NCI-H2029 treated with DMSO at 0.1 percent for 48 hours (cell line): ENCODE results near the gene SLC25A52.
"Not testable (repeated sequence)": the region's sequence is repeated elsewhere in the genome, so short reads cannot be mapped to it uniquely, and the experiment has no call there.

Experiments used
- DNase-seq: peaks from one replicate; lab custom pipeline; 2025; lab: John Stamatoyannopoulos, UW

SLC25A52 gene

GRCh38 chr18:31740180-31740579, 20.5 kb downstream of the SLC25A52 start:
- no peak for DNase-seq

DNA sequence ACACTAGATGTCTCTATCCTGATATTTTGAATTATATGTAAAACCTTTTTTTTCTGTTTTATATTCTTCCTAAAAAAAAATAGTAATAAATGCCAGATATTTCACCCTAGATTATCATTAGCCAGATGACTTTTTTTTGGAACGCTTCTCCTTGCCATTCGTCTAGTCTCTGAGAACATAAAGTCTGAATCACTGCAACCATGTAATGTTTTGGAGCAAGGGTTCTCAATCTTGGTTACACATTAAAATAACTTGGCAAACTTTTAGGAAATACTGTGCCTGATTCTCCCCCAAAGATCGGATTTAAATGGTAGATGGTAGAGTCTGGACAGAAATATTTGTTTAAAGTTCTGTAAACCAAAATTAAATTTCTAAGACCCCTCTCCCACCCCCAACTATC, 21.0 kb downstream of the SLC25A52 start:
- DNase-seq = no peak

DNA sequence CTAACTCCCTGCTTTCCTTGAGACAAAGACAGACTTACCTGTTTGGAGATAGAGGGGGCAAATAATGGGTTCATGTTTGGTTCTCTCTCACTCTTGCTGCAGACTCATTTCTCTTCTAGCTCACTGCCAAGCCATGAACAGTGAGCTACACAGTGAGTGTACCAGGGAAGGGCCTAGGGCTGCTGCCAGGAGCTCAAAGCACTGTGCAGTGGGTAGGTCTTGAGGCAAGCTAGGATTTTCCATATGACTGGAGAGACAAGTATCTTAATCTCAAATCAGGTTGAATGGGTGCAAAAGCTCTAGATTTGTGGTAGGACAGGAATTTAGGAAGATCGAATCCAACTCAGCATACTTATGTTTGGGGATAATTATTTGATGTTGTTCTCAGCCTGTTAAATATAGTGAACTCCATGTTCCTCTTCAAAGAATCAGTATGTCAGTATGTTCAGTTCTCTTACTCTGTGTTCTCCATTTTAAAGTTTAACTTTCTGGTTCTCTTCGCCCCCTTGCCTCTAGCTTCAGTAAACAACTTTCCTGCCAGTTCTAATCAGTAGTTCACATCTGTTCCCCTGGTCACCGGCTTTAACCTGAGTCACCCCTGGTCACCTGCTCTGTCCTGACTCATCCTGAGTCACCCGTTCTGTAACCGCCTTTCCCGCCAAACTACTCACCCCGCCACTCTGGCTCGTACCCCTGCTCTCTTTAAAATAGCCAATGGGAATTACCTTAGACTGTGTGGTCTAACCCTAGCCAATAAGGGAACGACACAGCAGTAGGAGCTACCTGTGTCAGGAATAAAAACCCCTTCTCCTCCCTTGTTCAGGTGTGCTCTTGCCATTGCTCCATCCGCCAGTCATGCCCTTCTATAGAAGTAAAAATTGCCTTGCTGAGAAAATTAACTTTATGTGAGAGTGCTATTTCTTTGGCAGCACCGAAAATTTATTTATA, 21.9 kb downstream of the SLC25A52 start:
- DNase-seq = no peak

DNA sequence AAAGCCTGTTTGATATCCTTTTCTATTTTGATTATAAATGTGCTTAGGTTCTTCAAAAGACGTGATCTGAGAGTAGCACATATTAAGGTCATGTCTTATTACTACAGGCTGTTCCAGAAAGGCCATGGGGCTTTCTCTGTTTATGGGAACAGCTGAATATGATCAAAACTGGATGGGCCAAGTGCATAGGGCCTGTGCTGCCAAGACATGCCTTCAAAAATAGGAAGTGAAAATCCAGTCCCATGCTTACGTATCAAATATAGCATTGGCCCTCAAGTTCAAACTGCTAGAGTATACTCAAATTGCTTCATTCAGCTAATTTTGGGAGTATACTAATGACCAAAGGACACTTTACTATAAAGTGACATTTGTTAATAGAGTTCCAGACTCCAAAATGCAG, 24.1 kb downstream of the SLC25A52 start:
- no peak for DNase-seq

GRCh38 chr18:31731628-31732027, 29.1 kb downstream of the SLC25A52 start:
- DNase-seq = no peak

DNA sequence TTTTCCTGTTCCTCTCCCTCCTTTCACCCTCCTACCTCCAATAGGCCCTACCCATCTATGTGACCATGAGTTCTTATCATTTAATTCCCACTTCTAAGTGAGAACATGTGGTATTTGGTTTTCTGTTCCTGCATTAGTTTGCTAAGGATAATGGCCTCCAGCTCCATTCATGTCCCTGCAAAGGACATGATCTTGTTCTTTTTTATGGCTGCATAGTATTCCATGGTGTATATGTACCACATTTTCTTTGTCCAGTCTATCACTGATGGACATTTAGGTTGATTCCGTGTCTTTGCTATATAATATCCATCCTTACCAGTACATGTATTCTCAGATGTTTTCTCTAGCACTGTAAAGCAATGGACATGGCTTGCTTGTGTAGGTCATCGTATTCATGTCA, 31.5 kb downstream of the SLC25A52 start:
- not testable (repeated sequence) for DNase-seq

GRCh38 chr18:31723990-31724711, 36.5 kb downstream of the SLC25A52 start:
- DNase-seq = no peak

DNA sequence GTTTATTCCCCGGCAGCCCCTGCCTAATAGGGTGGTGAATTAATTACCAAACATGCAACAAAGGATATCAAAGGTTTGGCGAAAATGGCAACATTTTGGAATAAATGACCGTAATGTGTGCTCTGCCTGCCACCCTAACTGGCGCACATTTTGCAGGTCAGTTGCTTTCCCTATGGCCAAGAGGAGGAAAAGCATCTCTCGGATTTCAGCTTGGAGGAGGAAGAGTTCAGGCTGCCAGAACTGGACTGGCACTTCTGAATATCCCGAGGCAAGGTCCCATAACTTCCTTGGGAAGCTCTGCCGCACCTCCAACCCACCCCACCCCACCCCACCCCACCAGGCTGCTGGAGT, 37.1 kb downstream of the SLC25A52 start:
- DNase-seq = no peak

- DNase-seq = peak; percentile 51
Measured at GRCh38 chr18:31722369-31722957, 38.2 kb downstream of the SLC25A52 start.

GRCh38 chr18:31721601-31722000, 39.1 kb downstream of the SLC25A52 start:
- DNase-seq = no peak

- no peak for DNase-seq
Measured at GRCh38 chr18:31720867-31721266, 39.8 kb downstream of the SLC25A52 start.

DNA sequence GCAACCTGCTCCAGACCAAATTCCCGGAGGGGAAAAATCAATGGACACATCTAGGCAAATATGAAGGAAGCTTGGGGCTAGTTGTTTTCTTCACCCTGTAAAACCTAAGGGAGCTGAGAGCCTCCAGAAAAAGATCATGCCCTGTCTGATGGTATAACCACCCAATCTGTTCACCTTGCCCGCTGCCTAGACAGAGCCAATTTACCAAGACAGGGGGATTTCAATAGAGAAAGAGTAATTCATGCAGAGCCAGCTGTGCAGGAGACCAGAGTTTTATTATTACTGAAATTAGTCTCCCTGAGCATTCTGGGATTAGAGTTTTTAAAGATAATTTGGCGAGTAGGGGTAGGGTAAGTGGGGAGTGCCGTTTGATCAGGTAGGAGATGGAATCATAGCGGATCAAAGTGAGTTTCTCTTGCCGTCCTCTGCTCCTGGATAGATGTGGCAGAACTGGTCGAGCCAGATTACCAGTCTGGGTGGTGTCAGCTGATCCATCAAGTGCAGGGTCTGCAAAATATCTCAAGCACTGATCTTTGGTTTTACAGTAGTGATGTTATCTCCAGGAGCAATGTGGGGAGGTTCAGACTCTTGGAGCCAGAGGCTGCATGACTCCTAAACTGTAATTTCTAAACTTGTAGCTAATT, 41.2 kb downstream of the SLC25A52 start:
- DNase-seq = no peak

DNA sequence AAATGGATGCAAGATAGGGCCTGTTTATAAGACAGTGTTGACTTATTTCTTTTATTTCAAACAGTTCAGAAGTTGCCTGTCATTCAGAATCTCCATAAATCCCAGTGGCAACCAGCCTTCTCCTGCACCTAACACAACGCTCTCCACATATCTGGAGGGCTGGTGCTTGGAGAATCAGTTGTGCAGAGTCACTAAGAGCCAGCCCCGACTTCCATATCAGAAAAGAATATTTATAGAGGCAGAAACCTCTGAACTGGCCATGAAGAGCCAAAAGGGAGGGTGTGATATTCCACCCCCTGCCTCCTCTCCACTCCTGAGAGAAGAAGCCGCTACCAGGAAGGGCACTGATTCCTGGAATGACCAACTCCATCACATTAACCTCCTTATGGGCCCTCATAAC, 42.3 kb downstream of the SLC25A52 start:
- DNase-seq = no peak

- no peak for DNase-seq
Measured at GRCh38 chr18:31716362-31716761, 44.3 kb downstream of the SLC25A52 start.

DNA sequence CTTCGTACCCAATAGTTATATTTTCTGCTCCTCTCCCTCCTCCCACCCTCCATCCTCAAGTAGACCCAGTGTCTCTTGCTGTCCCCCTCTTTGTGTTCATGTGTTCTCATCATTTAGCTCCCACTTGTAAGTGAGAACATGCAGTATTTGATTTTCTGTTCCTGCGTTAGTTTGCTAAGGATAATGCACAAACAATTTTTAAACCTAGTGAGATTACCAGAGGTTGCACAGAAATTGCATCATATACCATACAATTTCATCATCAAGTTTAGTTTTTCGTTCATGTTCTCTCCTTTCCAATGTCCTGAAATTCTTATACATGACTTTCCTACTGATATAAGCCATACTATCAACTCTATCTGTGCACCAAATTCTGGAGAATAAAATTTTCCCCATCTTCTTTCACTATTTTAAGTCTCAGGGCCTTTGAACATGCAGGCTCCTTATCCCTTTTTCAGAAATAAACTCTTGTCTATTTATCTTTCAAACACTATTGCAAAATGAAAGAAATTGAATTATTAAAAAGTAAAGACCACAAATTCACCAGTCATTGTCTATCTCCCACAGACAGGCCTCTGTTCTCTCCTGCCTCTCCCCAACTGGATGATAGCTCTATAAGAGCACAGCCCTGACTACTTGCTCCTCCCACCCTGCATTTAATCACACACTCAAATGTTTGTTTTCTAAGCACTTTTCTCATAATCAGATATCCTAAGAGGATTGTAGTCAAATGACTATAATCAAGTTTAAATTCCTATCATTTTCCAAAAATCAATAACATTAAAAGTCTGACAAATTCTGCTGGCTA, 49.1 kb downstream of the SLC25A52 start:
- no peak for DNase-seq

GRCh38 chr18:31710826-31711225, 49.9 kb downstream of the SLC25A52 start:
- DNase-seq = no peak
